ENCODE data around the gene EMX2.

EMX2 gene

GRCh38 chr10:117590101-117590875 lies 47.7 kb downstream of the EMX2 start:
- intact Hi-C loops (cut with DNase I), result no loop called here
- no peak for DNase-seq

DNA sequence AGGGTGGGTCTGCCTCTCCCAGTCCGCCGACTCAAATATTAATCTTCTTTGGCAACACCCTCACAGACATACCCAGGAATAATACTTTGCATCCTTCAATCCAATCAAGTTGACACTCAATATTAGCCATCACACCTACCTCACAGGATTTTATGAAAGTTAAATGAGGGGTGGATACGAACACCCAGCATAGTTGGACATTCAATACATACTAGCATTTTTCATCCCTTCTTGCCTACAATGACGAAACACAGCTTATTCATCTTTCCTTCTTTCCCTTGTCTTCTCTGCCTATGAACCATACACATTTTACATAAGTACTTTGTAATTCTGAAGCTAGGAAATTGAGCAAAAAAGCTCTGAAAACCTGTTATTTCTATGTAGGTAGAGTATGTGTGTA lies 48.5 kb downstream of the EMX2 start:
- no peak for DNase-seq
- intact Hi-C loops (cut with DNase I), result no loop called here

DNA sequence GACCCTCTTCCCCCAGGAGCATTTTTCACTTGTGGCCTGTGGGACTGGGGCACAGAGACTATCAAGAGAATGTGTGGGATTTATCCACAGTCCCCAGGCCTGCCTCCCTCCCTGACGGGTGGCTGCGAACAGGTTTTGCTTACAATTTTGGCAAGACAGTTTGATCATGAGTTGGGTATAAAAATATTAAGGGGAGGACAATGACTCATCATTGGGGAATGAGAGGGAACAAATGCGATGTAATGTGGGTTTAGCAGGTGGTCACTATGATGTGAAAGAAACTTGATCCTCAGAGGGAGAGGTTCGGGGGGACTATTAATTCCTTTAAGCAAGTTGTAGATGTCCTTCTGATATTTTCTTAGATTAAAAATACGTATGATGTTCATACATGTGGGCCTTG lies 52.2 kb downstream of the EMX2 start:
- DNase-seq, result no peak
- intact Hi-C loops (cut with DNase I), result no loop called here

DNA sequence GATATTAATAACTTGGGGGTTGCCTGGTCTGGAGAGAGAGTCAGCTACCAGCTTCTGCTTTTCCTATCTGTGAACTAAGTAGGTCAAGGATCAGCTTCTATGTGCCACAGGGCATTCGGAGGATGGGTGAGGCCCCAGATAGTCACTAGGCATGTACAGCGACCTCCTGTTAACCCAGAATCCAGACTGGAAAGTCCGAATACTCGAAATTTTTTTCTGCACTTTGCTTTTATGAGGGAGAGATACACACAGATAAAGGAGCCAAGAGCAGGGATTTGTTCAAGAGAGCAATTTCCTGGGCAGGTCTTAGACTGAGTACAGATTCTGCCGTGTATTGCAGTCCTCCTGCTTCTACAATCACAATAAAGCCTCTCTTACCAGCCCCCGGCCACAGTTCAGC lies 54.2 kb downstream of the EMX2 start:
- no peak for DNase-seq
- intact Hi-C loops (cut with DNase I), result no loop called here

DNA sequence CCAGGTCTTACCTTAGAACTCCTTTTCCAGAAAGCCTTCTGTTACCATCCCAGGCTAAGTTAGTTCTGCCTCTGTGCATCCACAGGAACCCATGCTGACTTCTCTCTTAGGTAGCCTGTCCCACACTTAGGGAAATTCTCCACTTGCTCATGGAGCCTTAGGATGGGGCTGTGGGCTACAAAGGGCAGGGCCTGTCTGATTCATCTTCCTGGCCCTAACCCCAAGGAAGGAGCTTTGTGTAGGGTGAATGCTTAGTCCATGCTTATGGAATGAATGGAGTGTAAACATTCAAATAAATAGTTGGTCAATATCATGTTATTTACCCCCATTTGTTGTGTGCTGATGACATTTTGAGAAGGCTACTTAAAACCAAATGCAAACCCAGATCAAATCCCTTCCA lies 54.7 kb downstream of the EMX2 start:
- intact Hi-C loops (cut with DNase I), result no loop called here
- no peak for DNase-seq
